Stimulated activated CD8-positive, alpha-beta memory T cell treated with anti-CD3 and anti-CD28 coated beads, Interleukin-2, amount 100 ng/mL, for 48 hours (primary cell): ENCODE results near the gene ASTN1.

Experiments
- DNase-seq, 2 donors: peaks; one replicate each; pipeline ENCODE4 v3.0.0-alpha.2; 2020; ENCODE audit warnings: low read depth in 2 of 2

The ASTN1 gene

GRCh38 chr1:176879784-176880620 lies 284.5 kb downstream of the ASTN1 start:
- DNase-seq: no peak

DNA sequence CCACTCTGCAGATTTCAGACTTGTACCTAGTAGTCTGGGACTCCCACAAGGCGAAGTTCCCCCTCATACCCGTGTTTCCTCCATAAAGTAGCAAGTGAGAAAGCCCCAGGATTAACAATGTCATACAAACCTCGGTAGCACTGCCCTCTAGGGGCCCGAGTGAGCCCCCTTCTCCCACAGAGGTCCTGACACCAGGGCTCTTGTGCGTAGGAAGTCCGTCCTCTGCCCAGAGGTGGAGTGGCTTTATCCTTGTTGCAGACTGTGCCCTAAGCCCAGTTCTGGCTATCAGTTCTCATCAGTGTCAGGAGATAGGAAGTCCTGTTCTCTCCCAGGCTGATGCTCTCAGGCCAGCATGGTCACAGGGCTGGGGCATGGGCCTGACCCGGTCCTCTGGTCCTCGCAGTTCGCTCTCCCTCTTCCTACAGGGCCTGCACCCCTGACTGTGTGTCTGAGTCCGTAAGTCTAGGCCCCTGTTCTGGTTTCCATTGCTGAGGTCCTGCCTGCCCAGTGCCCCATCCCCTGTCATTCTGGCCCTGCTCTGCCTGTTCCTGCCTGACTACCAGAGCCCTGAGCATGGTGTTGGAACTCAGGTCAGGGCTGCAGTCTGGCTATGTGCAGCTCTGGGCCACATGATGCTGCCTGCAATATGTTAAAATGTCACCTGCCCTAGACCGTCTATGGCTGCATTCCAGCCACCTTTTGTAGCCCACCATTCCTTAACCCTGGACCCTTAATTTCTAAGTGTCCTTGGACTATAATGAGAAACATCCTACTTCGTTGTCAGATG lies 285.6 kb downstream of the ASTN1 start:
- DNase-seq: no peak

GRCh38 chr1:176877557-176877956 lies 287.0 kb downstream of the ASTN1 start:
- no peak for DNase-seq

DNA sequence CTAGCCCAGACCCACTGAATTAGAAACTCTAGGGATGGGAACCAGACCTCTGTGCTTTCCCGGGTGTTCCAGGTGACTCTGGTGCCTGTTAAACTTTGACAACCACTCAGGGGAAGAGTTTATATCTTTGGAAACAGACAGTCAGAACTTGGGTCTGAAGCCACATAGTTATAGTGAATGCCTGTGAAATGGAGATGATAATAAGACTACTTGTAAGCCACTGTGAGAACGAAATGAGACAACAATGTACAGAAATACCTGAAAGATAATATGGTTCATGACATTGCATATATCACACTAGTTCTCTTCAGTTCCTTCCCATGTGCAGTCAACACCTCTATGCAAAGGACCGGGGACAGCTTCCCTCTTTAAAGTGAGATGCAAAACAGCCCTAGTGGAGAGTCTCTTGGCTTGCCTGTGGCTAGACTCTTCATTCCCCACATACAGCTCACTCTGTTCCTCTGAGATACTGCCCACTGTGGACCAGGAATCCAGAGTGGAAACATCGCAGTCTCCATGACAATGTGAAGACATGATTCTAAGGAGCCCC lies 287.5 kb downstream of the ASTN1 start:
- DNase-seq: no peak

GRCh38 chr1:176869577-176869976 lies 294.9 kb downstream of the ASTN1 start:
- no peak for DNase-seq

GRCh38 chr1:176866011-176866714 lies 298.3 kb downstream of the ASTN1 start:
- no peak for DNase-seq

GRCh38 chr1:176864211-176864610 lies 300.3 kb downstream of the ASTN1 start:
- no peak for DNase-seq

DNA sequence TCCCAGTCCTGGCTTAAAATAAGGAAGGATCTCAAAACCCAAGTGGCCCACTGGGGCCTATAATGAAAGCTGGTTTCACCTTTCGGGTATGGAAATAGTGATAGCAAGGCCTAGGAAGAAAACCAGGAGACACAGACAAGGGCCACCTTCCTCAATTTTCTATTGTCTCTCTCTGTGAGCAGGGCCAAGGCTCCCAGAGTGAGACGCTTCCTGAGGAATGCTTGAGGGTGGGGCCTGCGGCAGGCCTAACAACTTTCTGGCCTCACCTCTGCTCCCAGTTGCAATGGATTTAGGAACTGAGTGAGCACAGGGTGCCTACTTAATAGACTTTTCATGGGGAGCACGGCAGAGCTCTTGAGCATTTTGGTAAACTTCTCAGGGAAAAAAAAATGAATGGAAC lies 300.9 kb downstream of the ASTN1 start:
- no peak for DNase-seq

GRCh38 chr1:176858433-176858916 lies 306.0 kb downstream of the ASTN1 start:
- no peak for DNase-seq

DNA sequence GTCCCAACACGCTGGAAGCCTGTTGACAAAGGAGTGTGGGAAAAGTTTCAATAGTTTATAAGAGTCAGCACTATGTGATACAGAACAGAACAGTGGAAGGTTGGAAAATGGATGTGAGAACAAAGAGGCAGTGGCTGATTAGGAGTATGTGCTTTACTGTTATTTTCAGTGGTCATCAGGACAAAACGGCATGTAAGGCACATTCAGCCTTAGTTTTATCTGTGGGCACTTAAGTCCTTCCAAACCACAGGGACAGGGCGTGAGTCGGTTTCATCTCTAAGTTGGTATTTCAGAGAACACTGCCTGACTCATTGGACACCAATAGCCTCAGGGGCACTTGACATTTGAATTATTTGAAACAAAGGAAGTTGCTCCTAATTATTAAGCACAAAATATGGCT lies 306.9 kb downstream of the ASTN1 start:
- DNase-seq: no peak

DNA sequence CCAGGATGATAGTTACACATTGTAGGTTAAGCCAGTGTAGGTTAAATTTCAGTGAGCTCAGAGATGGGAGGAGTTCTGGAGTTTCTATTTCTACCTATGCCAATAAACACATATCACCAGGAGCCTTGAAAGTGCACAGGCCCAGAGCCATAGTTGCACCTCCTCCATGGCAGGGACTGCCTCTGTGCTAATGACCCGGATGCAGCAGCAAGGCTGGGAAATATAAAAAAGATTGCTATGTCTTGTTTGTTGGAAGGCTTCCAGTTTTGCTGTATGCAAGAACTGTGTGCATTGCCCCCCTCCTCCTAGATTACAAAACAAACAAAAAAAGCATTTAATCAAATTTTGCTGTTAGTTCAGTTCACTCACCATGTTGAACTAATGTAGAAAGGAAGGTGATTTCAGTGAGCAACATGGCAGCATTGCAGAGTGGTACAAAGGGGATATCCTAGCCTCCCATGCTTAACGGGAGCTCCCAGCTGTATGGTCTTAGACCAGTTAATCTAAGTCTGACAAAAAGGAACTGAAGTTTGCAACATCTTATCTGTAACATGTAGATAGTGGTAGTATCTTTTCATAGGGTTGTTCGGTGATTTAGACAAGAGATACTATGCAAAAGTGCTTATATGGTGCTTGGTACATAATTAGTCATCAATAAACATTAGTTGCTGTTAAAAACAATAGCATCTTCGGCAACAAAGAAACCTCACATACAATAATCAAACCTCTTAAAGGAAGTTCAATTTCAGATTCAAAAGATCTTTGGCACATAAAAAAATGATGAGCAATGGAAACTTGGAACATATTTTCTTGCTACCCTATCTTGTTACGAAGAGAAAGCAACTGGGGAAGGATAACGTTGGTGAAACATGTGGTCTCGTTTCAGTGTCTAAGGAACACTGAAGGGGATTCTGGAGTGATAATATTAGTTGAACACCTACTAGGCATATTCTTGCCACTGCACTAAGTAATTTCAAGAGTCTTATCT lies 309.5 kb downstream of the ASTN1 start:
- no peak for DNase-seq

- DNase-seq: no peak
Measured at GRCh38 chr1:176854121-176854520, 310.4 kb downstream of the ASTN1 start.

DNA sequence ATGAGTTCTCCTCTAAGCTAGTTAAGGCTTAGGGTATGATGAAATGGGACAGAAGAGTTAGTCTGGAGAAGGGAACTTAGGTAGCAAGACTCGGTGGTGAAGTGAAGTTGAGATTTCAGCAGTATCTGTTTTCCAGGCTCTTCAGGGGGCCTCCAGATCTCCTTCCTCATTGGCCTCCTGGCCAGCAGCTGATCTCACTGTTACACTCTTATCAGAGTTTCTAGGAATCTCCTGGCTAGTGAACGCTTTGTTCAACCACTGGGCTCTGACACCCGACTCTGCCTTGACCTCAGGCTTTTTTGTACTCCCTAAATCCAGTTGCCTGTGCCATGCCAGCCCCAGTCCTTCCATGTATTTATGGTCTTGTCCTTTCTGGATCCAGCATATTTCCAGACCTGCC lies 311.0 kb downstream of the ASTN1 start:
- no peak for DNase-seq

- DNase-seq: no peak
Measured at GRCh38 chr1:176852124-176852523, 312.4 kb downstream of the ASTN1 start.

DNA sequence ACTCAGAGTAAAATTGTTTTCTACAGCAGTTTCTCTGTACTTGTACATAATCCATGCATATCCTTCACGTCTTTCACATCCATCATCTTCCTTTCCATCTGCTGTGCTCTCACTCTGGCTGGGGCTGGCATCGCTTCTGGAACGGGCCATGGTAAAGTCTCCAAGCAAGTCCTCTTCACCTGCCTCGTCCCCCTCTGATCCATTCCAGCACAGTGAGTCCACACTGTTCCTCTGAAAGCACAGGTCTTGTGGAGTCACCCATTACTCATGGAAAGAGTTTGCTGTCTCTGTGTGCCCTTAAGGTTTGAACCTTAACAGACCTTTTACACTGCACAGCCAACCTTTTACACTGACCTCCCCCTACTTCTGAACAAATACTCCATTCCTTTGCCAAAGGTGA lies 313.6 kb downstream of the ASTN1 start:
- no peak for DNase-seq

- DNase-seq: no peak
Measured at GRCh38 chr1:176849281-176849680, 315.2 kb downstream of the ASTN1 start.

GRCh38 chr1:176847052-176847451 lies 317.5 kb downstream of the ASTN1 start:
- no peak for DNase-seq

DNA sequence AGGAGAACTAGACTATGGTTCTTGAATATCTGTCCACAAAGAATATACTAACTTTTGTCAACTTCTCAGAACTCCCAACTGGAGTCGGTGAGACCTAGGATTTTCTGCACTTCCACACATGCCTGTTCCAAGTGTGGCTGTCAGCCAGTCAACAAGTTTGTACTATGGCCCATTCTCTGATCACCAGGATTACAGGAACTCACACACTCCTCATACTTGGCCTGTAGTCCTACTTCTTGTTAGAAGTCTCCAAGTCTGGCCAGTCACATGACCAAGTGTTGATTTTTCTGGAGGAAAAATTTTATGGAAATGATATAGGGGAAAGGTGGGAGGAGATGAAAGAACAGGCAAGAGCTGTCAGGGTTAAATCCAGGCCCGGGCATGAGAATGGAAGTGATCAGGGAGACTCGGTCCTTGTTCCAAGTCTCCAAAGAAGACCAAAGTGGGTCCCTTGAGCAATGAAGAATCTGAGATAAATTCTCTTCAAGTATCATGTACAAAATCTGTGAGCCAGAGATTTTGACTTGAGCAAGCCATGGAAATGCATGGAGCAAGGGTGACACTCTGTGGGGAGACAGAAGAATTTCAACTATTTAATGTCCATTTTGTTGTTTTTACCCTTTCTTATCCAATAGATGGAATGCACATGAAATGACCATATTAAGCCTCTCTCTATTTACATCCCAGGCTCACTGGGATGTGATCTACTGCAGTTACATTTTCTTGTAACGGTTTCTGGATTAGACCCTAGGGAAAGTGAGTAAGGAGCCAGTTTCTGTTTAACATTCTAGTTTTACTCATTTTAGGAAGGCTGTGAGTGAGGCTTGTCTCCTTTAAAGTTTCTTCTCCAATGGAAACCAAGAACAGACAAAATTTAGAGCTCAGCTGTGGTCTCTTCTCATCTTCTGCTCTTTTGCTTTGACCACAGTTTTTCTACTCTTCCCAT lies 320.9 kb downstream of the ASTN1 start:
- DNase-seq: no peak

DNA sequence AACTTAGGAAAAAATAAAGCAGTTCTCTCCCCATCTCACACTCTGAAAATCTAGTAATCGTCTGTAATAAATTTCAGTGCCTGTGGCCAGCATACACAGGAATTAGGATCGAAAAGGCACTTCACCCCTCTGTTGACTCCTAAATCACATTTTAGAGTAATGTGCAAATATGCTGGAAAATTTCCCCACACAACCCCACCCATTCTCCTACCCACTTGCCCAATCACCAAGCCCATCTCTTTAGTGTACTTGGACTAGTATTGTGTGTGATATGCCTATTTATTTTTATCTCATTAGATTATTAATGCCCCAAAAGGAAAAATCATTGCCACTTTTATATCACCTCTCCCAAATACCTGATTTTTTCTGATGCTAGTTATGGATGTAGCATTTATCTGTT lies 323.3 kb downstream of the ASTN1 start:
- DNase-seq: no peak

GRCh38 chr1:176839216-176839615 lies 325.3 kb downstream of the ASTN1 start:
- DNase-seq: no peak
